Measurements from ENCODE around the gene SPINT2. TPM values are rescaled to one million over a fixed set of nuclear protein-coding genes. Genes with fewer than 3 reads are reported as not detected.

The SPINT2 gene
- total RNA-seq, 1 donor from 2014 or later: 0.11 TPM

DNA sequence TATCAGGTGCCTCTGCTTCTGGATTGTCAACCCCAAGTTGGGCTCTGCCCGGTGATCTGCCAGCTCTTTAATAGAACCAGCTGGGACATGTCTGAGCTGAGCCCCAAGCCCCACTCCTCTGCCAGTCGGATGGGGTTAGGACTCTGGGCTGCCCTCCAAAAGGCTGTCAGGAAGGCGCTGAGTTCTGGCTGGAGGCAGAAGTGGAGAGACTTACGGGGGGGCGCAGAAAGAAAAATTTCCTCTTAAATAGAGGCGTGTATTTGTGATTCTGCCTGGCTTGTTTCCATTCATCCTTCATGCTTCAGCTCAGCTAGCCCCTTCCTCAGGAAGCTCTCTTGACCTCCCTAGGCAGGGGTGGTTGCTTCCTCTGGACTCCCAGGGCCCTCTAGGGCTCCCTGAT lies 54.3 kb downstream of the SPINT2 start:
- DNase-seq (ENCODE audit: low read depth): no peak

DNA sequence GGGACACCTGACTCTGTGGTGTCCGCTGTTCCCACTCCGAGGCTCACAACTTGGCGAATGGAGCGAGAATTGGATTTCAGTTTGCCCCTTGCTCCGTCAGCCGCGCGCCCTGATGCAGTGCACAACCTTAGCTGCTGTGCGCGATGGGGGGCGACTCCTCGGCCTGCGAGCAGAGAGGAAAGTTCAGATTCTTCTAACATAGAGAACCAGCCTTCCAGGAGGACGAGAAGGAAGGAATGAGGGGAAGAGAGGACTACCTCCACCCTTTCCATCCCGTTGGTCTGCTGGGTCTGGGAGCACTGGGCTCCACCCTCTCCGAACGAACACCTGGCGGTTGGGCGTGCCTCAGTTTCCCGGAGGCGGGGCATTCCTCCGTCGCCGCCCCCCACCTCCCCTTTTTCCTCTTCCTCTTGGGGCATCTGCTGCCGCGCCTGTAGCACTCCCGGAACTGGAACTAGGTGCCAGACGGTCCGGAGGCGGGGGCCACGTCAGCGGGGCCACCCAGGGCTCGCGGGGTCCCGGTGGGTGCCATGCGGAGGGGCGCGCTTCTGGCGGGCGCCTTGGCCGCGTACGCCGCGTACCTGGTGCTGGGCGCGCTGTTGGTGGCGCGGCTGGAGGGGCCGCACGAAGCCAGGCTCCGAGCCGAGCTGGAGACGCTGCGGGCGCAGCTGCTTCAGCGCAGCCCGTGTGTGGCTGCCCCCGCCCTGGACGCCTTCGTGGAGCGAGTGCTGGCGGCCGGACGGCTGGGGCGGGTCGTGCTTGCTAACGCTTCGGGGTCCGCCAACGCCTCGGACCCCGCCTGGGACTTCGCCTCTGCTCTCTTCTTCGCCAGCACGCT lies 55.3 kb downstream of the SPINT2 start, which contains the start of gene KCNK6:
KCNK6 (plus strand) TSS at position 425 of the 838 bp plus-strand sequence; CDS start at position 531, 106 bp downstream.
- peak; percentile 42 for DNase-seq (ENCODE audit: low read depth)

DNA sequence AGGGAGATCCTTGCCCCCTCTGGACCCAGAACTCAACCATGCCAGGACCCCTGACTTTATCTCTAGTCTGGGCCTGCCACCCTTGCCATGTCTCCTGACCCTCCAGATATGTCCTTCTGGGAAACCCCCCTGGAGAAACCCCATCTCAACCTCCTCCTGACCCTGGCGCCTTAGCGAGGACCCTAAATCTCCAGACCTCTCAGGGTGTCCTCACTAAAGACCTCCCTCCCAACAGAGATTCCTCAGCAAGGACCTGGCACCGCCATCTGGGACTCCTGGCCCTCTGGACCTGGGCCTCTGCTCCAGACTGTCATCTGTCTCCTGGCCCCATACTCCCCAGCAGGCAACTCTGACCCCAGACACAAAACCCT lies 56.6 kb downstream of the SPINT2 start:
- no peak for DNase-seq (ENCODE audit: low read depth)

DNA sequence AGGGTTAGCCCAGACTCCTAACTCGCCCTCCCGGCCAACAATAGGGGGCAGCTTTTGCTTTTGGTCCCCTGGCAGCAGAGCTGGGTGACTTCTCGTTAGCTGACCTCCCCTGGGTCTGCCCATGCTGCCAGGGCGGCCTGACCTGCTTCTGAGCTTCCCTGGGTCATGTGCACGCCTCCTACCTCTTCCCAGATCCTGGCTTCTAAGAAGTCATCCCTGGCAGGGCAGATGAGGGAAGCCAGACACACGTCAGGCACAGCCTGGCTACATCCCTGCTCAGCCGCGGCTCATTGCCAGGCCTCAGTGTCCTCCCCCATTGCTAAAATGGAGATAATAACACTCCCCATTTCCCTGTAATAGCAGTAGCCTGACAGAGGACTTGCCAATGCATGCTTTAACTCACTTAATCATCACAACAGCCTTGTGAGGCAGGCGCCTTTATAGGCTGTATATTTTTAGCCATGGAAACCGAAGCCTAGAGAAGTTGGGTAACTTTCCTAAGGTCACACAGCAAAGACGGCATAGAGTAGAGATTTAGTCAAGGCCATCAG lies 57.3 kb downstream of the SPINT2 start:
- DNase-seq (ENCODE audit: low read depth): peak; percentile 8

DNA sequence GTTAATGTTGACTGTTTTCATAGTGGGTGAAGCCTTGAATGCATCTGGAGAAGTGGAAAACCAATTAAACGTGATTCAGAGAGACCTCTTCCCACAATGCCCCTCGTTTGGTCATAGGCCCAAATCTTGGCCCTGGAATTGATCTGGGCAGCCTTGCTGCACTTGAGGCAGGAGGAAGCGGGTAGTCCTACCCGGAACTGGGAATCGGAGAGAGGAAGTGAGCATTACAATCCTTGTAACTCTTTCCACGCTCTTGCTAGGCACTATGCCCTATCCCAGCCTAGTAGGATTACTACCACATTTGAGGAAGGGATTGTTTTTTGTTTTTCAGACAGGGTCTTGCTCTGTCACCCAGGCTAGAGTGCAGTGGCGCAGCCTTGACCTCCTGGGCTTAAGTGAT lies 58.9 kb downstream of the SPINT2 start:
- DNase-seq (ENCODE audit: low read depth): no peak

DNA sequence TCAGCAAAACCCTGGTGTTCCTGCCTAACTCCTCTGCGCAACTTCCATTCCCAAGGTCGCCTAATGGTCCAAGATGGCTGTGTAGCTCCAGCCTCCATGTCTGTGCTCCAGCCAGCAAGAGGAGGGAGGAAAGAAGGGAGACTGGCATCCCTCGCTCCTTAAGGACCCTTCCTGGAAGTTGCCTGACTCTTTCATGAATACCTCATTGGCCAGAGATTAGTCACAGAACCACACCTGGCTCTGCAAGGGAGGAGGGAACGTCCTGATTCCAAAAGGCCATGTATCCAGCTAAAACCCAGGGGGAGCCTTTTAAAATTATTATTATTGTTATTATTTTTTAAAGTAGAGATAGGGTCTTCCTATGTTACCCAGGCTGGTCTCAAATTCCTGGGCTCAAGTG lies 60.1 kb downstream of the SPINT2 start:
- DNase-seq (ENCODE audit: low read depth): no peak

DNA sequence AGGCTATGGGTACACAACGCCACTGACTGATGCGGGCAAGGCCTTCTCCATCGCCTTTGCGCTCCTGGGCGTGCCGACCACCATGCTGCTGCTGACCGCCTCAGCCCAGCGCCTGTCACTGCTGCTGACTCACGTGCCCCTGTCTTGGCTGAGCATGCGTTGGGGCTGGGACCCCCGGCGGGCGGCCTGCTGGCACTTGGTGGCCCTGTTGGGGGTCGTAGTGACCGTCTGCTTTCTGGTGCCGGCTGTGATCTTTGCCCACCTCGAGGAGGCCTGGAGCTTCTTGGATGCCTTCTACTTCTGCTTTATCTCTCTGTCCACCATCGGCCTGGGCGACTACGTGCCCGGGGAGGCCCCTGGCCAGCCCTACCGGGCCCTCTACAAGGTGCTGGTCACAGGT lies 62.2 kb downstream of the SPINT2 start:
- DNase-seq (ENCODE audit: low read depth): no peak

DNA sequence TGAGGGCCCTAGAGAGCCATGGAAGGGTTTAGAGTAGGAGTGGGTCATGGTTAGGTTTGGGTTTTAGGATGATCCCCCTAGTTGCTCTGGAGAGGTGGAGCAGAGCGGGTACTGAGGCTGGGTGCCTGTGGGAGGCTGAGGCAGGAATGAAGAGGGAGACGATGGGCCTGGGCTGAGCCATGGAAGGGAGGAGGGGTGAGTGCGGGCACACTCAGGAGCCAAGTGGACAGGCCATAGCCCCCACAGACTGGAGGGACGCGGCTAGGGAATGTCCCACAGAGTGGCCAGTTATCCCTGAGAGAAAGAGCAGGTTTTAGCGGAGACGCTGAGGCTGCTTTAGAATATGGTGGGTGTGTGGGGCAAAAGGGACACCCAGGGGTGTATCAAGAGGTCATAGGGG lies 65.3 kb downstream of the SPINT2 start:
- no peak for DNase-seq (ENCODE audit: low read depth)

DNA sequence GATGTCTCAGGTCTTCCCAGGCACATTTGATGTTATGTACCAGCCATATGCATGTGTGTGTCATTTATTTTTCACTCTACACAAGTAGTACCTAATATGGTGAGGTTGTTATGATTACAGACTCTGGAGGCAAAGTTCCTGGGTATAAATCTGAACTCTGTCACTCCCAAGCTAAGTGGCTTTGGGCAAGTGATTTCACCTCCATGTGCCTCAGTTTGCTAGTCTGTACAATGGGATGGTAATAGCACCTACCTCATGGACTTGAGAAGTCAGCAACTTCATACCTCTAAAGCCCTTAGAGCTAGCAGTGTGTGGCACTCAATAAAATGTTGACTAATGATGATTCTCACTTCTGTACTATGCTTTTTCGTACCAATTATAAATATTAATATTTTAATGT lies 67.4 kb downstream of the SPINT2 start:
- no peak for DNase-seq (ENCODE audit: low read depth)

DNA sequence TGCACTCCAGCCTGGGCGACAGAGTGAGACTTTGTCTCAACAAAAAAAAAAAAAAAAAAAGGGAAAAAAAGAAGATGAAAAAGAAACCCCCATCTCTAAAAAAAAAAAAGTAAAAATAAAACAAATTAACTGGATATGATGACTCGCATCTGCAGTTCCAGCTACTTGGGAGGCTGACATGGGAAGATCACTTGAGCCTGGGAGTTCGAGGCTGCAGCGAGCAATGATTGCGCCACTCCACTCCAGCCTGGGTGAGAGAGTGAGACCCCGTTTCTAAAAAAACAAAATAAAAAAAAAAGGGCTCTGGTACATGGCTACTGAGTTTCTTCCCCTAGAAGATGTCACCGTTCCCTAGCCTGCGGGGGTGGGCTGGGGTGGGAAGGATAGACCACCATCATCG lies 68.9 kb downstream of the SPINT2 start:
- no peak for DNase-seq (ENCODE audit: low read depth)

DNA sequence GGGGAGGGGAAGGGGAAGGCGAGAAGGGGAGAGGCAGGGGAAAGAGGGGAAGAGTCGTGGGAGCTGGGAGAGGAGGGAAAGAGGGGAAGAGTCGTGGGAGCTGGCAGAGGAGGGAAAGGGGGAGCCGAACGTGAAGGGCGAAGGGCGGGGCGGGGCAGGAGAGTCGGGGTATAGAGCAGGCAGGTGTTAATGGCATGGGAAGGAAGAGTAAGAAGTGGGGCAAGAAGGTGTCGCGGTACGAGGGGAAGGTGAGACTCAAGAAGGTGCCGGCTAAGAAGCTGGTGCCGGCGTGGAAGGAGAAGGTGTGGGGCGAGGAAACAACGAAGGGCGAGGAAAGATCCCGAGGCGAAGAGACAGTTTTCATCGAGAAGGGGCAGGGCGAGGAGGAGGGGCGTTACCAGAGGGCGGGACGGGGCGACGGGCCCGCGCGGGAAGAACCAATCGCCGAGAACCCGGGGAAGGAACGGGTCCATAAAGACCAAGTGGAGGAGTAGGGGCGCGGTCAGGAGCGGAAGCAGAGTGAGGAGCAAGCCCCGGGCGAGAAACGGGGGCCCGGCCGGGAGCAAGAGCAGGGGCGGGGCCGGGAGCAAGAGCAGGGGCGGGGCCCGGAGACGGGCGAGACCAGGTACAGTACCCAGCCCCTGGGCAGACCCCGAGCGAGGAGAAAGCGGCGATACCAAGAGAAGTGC lies 71.7 kb downstream of the SPINT2 start:
- DNase-seq (ENCODE audit: low read depth): peak; percentile 96

DNA sequence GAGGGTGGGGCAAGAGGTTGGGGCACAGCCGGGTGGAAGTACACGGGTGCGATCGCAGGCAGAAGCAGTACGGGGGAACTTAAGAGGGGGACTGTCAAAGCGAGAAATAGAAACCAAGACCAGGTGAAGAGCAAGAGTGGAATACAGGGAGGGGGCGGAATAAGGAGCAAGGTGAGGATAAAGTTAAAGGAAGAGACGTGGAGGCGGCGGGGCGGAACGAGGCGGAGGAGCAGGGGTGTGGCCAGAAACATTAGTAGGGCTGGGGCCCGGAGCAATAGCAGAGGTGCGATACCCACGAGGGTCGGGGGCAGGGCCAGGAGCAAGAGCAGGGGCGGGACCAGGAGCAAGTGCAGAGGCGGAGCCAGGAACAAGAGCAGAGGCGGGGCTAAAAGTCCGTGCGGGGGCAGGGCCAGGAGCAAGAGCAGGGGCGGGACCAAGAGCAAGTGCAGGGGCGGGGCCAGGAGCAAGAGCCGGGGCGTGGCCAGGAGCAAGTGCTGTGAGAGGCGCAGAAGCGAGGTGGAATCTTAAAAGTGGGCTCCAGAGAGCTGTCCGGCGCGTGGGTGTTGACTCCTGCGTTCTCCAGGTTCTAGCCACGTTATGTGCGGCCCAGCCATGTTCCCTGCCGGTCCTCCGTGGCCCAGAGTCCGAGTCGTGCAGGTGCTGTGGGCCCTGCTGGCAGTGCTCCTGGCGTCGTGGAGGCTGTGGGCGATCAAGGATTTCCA lies 72.4 kb downstream of the SPINT2 start:
- peak; percentile 90 for DNase-seq (ENCODE audit: low read depth)

DNA sequence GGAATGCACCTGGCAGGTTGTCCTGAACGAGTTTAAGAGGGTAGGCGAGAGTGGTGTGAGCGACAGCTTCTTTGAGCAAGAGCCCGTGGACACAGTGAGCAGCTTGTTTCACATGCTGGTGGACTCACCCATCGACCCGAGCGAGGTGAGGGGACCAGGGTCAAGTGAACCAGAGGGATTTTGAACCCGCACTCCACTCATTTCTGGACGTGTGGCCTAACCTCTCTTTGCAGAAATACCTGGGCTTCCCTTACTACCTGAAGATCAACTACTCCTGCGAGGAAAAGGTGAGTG lies 72.9 kb downstream of the SPINT2 start:
- DNase-seq (ENCODE audit: low read depth): no peak

DNA sequence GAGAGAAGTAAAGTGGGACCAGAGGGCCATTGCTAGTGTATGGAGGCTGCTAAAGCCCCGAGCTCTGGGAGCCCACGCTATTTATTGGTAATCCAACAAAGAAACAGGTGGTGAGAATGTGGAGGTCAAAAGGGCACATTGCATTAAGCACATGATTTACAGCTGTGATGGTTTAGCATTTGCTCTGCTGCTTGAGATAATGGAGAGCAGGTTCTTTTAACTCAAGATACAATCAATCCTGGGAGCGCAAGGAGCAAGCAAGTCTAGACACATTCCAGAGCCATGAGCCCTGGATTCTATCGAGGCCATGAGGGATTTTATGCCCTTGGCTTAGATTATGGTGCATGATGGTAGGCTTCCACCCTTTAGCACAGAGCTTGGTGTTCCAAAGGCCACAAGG lies 74.6 kb downstream of the SPINT2 start:
- peak; percentile 19 for DNase-seq (ENCODE audit: low read depth)

DNA sequence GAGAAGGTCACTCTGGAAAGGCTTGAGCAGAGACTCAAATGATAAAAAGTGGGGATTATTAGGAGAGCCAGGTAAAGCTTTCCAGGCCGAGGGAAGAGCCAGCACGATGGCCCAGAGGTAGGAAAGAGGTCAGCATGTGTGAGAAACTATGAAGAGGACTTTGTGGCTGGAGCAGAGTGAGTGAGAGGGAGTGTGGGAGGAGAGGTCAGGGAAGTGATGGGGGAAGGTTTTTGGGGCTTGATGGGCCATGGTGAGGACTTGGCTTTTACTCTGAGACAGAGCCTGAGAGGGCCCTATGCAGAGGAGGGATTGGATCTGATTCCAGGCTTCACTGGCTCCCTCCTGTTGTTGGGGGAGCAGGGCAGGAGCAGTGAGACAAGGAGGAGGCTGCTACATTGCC lies 76.6 kb downstream of the SPINT2 start:
- no peak for DNase-seq (ENCODE audit: low read depth)

Other genes with a start within 250 kb of the SPINT2 start
- gene DPF1, start 40.4 kb upstream of the SPINT2 start, total RNA-seq: 1.2 and 1.7 TPM in 2 replicates
- gene PPP1R14A, start 8.2 kb upstream of the SPINT2 start, total RNA-seq: not detected in 2 replicates
- gene C19orf33, start 39.7 kb downstream of the SPINT2 start, total RNA-seq: not detected in 2 replicates
- 51.6 and 68.5 TPM in 2 replicates for gene YIF1B, start 51.4 kb downstream of the SPINT2 start, total RNA-seq
- gene KCNK6, start 55.3 kb downstream of the SPINT2 start, total RNA-seq: 1.2 and 2.3 TPM in 2 replicates
- gene CATSPERG, start 71.3 kb downstream of the SPINT2 start, total RNA-seq: 0.78 and 1.1 TPM in 2 replicates
- 391 and 475 TPM in 2 replicates for gene PSMD8, start 110.0 kb downstream of the SPINT2 start, total RNA-seq
- 0.36 and 0.59 TPM in 2 replicates for gene GGN, start 123.5 kb downstream of the SPINT2 start, total RNA-seq
- 0.83 and 1.5 TPM in 2 replicates for gene SPRED3, start 124.1 kb downstream of the SPINT2 start, total RNA-seq
- gene FAM98C, start 138.5 kb downstream of the SPINT2 start, total RNA-seq: 11.7 and 11.8 TPM in 2 replicates
- gene RASGRP4, start 161.6 kb downstream of the SPINT2 start, total RNA-seq: 0.16 and 0.19 TPM in 2 replicates
- 166 and 168 TPM in 2 replicates for gene RYR1, start 169.1 kb downstream of the SPINT2 start, total RNA-seq